ENCODE results near the gene SPECC1L.
"Not testable (repeated sequence)": the region's sequence is repeated elsewhere in the genome, so short reads cannot be mapped to it uniquely, and the experiment has no call there.

The SPECC1L gene

DNA sequence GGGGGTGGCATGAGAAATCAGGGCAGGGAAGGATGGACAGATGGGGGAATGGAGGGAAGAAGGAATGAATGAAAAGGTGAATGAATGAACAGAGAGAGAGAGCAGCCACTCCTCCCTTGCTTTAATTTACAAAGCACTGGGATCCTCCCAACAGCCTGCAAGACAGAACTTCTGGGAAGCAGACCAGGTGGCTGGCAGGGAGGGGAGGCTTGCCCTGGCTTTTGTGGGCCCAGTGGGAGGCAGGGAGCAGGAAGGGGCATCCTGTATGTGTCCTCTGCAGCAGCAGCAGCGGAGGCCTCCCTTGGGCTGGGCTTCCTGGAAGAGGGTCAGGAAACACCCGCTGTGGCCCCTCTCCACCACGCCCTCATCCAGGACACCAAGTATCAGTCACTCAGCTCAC, 27.2 kb upstream of the SPECC1L start:
- H2AFZ ChIP-seq (ENCODE audit: low read depth, low read length, severe bottlenecking); H3K9me2 ChIP-seq (replicated peaks; ENCODE audit: insufficient read depth, low read length); H3K9me3 ChIP-seq (ENCODE audit: insufficient read depth, low read length); H3K79me2 ChIP-seq (ENCODE audit: insufficient read depth, low read length); H3K4me2 ChIP-seq (ENCODE audit: low read depth, low read length, poor library complexity, severe bottlenecking); H3K9ac ChIP-seq (ENCODE audit: low read length); H3K36me3 ChIP-seq (ENCODE audit: low read length); H3F3A ChIP-seq (ENCODE audit: insufficient read depth); H3K27ac ChIP-seq (ENCODE audit: low read depth, low read length); H4K20me1 ChIP-seq (ENCODE audit: low read depth, low read length); H3K27me3 ChIP-seq (ENCODE audit: low read length); H3K4me3 ChIP-seq (ENCODE audit: insufficient read depth, low read length, poor library complexity, severe bottlenecking): not testable (repeated sequence)

DNA sequence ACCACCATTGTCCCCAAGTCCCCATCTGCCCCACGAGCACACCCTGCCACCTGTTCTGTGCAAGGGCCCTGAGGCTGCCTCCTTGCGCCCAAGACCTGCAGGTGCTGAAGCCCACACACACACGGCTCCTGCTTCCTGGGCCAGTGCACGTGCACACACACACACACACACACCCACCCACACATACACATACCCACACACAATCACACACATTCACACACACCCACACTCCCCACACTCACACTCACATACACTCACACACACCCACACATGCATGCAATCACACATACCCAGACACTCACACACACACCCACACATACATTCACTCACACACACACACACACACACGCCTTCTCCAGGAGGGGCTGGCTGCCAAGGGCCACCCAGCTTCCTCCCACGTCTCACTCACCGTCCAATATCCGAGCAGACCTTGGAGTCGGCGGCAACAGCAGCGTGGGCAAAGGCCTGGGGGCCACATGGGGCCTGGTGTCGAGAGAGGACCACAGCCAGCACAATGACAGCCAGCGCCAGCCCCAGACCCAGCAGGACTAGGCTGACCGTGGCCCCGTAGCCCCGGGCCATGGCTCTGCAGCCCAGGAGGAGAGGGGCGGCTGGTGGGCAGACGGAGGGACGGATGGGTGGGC, 26.4 kb upstream of the SPECC1L start:
- no peak overlapping the region for H3K27ac ChIP-seq (ENCODE audit: low read depth, low read length)
- H3K4me2 ChIP-seq (ENCODE audit: low read depth, low read length, poor library complexity, severe bottlenecking), result no peak overlapping the region
- TF ChIP-seq EZH2phosphoT487 (conservative IDR thresholded peaks at IDR 0.05; ENCODE audit: low read length), result no peak
- TF ChIP-seq, protein P1, sequence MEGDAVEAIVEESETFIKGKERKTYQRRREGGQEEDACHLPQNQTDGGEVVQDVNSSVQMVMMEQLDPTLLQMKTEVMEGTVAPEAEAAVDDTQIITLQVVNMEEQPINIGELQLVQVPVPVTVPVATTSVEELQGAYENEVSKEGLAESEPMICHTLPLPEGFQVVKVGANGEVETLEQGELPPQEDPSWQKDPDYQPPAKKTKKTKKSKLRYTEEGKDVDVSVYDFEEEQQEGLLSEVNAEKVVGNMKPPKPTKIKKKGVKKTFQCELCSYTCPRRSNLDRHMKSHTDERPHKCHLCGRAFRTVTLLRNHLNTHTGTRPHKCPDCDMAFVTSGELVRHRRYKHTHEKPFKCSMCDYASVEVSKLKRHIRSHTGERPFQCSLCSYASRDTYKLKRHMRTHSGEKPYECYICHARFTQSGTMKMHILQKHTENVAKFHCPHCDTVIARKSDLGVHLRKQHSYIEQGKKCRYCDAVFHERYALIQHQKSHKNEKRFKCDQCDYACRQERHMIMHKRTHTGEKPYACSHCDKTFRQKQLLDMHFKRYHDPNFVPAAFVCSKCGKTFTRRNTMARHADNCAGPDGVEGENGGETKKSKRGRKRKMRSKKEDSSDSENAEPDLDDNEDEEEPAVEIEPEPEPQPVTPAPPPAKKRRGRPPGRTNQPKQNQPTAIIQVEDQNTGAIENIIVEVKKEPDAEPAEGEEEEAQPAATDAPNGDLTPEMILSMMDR (IDR thresholded peaks at IDR 0.05; ENCODE audit: insufficient read depth, low read length, poor library complexity, severe bottlenecking), result no peak
- H3K4me3 ChIP-seq (ENCODE audit: insufficient read depth, low read length, poor library complexity, severe bottlenecking), result no peak overlapping the region
- H4K20me1 ChIP-seq (ENCODE audit: low read depth, low read length), result no peaks in the 10 kb centered on the region
- H3K27me3 ChIP-seq (ENCODE audit: low read length), result no peaks in the 10 kb centered on the region
- H3K79me2 ChIP-seq (ENCODE audit: insufficient read depth, low read length), result no peaks in the 10 kb centered on the region
- no peak overlapping the region for H2AFZ ChIP-seq (ENCODE audit: low read depth, low read length, severe bottlenecking)
- H3K9me2 ChIP-seq (replicated peaks; ENCODE audit: insufficient read depth, low read length), result no peaks in the 10 kb centered on the region
- no peaks in the 10 kb centered on the region for H3K36me3 ChIP-seq (ENCODE audit: low read length)
- no peak overlapping the region for H3K9ac ChIP-seq (ENCODE audit: low read length)
- H3K9me3 ChIP-seq (ENCODE audit: insufficient read depth, low read length), result no peaks in the 10 kb centered on the region
- H3F3A ChIP-seq (ENCODE audit: insufficient read depth), result no peaks in the 10 kb centered on the region

- H3K9ac ChIP-seq (ENCODE audit: low read length); H3K27me3 ChIP-seq (ENCODE audit: low read length); H3K4me3 ChIP-seq (ENCODE audit: insufficient read depth, low read length, poor library complexity, severe bottlenecking); H3K79me2 ChIP-seq (ENCODE audit: insufficient read depth, low read length); H3F3A ChIP-seq (ENCODE audit: insufficient read depth); H3K4me2 ChIP-seq (ENCODE audit: low read depth, low read length, poor library complexity, severe bottlenecking); H3K9me3 ChIP-seq (ENCODE audit: insufficient read depth, low read length); H2AFZ ChIP-seq (ENCODE audit: low read depth, low read length, severe bottlenecking); H3K9me2 ChIP-seq (replicated peaks; ENCODE audit: insufficient read depth, low read length); H3K27ac ChIP-seq (ENCODE audit: low read depth, low read length); H3K36me3 ChIP-seq (ENCODE audit: low read length); H4K20me1 ChIP-seq (ENCODE audit: low read depth, low read length): not testable (repeated sequence)
Measured at GRCh38 chr22:24245030-24245431, 25.6 kb upstream of the SPECC1L start, which contains the start of gene GGT5. GGT5 (minus strand) TSS chr22:24245082; CDS start chr22:24244725, 357 bp downstream.

DNA sequence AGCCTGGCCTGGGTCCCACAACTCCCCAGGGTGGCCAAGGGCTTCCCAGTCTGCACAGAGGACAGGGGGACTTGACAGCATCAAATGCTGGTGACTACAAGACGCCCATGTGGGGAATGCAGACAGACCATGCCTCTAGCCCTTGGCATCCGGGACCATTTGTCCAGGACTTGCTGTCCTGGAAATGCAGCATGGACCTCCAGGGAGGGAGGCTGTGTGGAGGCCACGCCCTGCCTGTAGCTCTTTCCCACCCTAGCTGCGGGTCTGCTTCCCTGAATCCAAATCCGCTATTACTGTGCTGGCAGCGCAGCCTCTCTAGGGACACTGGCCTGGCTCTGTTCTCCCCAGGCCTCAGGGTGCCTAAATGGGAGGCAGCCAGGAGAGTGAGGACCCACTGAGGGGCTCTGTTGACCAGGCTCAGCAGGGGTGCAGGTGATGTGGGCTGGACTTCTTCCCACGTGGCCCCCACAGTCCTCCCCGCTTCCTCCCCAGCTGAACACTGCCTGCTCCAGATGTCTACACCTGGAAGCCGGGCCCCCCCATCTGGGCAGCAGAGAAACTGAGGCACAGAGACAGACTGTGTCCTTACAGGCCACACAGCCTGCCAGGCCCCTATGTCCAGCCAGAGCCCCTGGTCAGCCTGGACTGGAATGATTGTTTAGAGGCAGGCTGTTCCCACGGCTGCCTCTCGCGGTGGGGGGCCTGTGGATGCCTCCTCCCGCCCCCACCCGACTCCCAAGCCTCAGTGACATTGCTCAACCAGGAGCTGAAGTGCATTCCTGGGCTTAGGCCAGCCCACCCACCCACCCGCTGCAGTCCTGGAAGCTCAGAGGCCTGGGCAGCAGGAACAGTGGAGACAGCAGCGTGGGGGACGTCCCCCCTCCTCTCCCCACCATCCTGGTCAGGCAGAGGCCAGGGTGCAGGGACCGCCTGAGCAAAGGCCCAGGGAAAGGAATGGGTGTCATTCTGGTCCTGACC, 24.8 kb upstream of the SPECC1L start:
- not testable (repeated sequence) for H3K4me2 ChIP-seq (ENCODE audit: low read depth, low read length, poor library complexity, severe bottlenecking); H3F3A ChIP-seq (ENCODE audit: insufficient read depth); H3K27me3 ChIP-seq (ENCODE audit: low read length); H2AFZ ChIP-seq (ENCODE audit: low read depth, low read length, severe bottlenecking); H4K20me1 ChIP-seq (ENCODE audit: low read depth, low read length); H3K9me2 ChIP-seq (replicated peaks; ENCODE audit: insufficient read depth, low read length); H3K4me3 ChIP-seq (ENCODE audit: insufficient read depth, low read length, poor library complexity, severe bottlenecking); H3K9ac ChIP-seq (ENCODE audit: low read length); H3K79me2 ChIP-seq (ENCODE audit: insufficient read depth, low read length); H3K27ac ChIP-seq (ENCODE audit: low read depth, low read length); H3K9me3 ChIP-seq (ENCODE audit: insufficient read depth, low read length); H3K36me3 ChIP-seq (ENCODE audit: low read length)

Measured in SU-DHL-6 (cell line).